CD1c-positive myeloid dendritic cell (primary cell): ENCODE results near the gene WDR5.
A peak's percentile ranks its signal among the peaks of the same experiment; 100 is the strongest.

Source experiments
- DNase-seq: peaks from one replicate; pipeline ENCODE4 v3.0.0-alpha.2; 2016; ENCODE audit errors: extremely low spot score

The WDR5 gene

DNA sequence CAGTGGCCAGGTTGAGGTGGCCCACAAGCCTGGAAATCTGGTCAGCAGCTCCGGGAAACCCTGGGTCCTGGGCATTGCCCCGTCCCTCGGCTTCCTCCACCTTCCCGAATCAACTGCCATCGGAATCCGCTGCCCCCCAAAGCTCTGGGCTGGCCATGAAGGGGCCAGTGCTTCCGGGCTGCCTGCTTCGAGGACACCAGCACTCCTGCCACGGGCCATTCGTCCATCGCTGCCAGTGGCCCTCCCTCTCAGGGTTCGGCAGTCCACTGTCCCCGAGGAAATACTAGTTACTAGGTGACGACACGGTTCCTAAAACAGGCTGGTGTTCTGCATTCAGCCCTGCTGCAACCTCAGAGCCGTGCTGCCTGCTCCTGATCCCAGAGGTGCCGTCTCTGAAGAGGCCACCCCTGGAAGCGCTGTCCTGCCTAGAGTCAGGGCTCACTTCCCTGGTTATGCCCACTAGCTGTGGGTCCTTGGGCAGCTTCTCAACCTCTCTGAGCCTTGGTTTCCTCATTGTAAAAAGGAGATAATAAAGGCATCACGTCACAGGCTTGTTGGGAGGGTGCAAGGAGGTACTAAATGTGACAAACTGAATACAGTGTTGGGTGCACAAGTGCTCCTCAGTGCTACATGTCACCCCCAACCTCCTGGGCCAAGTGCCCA is 3.5 kb upstream of the WDR5 start:
- no peak for DNase-seq

DNA sequence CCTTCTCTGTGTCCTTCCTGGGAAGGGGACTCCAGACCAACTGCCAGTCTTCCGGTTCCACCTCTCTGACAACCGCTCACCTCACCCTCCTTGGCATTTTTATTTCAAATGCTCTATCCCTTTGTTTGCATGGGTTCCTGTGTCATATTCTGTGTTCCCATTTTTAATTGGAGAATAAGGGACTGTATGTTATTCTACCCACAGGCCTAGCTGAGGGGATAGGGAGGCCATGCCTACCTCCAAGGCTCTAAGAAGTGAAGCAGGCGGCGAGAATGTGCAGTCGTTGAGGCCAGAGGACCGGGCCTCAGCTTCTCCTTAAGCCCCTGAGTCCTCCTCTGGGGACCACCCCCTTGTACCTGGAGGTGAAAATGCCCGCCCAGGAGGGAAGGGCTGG is 936 bp upstream of the WDR5 start:
- no peak for DNase-seq

DNA sequence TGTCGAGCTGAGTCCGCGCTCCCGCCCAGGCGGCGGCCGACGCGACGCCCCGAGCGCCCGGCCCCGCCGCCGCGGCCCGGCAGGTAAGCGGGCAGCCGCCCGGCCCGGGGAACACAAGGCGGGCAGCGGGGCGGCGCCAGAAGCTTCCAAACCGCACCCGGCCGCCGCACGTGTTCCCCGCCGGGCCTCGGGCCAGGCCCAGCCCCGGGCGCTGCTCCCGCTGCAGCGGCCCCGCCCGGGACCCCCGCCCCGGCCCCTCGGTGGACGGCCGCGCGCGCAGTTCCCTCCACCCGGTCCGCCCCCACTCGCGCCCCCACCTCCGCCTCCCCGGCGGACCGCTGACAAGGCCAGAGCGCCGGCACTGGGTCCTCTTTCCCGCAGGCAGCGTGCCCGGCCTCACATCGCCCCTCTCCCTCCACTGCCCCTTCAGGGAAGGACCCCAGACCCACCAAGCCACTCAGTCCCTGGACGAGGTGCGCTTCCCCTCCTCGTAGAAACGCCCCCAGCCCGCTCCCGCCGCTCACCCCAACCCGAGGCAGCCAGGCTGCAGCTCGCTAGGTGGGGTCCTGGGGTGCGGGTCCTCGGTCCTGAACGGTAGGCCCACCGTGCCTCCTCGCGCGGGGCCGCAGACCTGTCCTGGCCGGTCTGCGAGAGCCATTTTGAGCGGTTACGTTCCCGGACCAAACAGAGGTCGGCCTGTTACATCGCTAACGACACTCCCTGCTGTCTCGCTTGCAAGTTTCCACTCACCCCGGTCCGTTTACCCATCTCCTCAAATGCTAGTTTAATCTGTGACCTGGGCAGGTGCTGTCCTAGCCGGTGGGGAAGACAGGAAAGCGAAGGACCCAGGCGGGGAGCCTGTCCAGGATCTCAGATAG is 475 bp downstream of the WDR5 start:
- no peak for DNase-seq

DNA sequence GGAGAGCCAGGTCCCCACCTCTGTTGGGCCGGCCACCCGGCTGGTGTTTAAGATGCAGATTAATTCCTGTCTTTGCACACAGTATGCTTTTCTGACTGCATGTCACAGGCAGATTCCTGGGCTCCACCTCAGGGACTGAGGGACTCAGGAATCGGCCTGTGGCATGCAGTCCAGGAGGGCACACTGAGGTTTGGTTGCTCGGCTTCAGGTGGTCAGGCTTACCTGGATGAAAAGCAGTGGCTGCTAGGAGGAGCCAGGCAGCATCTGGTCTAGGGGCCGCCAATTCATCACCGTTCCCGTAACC is 1.1 kb downstream of the WDR5 start:
- DNase-seq = no peak

DNA sequence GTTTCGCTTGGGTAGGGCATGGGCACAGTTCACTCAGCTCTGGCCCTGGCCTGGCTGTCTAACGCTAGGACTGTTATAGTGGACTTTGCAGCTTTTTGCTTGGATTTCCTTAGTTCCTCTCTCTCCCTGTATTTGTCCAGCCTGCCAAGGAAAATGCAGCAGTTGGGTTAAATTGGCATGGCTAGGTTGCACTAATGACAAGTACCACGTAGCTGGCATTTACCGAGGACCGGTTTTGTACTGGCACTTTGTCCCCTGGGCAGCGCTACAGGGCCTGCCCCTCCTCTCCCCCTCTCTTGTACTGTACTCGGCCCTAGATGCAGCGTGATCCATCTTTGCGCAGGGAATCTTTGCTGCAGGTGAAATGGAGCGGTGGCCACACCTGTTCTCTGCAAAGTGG is 2.4 kb downstream of the WDR5 start:
- DNase-seq = no peak

DNA sequence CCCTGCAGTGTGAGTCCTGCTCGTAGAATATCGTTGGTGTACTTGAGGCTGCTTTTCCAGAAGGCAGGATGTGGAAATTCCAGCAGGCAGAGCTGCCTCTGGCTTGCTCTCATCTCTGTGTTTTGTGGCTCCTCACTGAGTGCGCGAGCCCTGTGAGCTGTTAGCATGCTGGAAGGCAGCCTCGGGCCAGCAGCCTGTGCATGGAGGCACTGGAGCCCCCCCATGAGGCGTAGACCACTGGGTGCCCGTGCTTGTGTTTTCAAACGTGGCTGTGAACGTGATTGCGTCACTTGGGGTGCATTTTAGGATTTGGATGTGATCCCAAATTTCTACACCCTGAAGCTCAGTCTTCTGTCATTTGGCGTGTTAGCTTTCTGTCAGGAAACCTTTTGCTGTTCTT is 3.2 kb downstream of the WDR5 start:
- no peak for DNase-seq

DNA sequence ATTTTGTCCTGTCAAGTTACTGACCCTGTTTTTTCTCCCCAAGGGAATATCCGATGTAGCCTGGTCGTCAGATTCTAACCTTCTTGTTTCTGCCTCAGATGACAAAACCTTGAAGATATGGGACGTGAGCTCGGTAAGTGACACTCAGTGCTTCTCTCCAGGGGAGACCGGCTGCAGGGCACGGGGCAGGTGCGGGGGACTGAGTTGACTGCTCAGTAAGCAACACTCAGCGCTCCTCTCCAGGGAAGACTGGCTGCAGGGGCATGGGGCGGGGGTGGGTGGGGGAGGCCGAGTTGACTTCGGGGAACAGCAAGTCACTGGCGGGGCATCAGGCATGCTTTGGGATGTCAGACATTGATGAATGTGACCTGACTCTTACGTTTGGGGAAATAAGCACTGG is 6.0 kb downstream of the WDR5 start:
- DNase-seq = no peak

DNA sequence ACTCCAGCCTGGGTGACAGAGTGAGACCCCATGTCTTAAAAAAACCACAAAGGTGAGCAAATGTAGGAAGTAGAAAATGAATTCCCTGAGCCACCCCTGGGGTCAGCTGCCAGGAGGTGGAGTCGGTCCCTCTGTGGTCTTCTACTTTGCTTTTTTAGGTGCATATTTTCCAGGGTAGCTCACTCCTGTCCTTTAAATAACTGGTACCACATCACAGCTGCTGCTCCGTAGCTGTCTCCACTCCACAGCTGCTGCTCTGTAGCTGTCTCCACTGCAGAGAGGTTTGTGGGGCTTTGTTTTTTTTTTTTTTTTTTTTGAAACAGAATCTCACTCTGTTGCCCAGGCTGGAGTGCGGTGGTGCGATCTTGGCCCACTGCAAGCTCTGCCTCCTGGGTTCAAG is 8.9 kb downstream of the WDR5 start:
- DNase-seq = no peak

DNA sequence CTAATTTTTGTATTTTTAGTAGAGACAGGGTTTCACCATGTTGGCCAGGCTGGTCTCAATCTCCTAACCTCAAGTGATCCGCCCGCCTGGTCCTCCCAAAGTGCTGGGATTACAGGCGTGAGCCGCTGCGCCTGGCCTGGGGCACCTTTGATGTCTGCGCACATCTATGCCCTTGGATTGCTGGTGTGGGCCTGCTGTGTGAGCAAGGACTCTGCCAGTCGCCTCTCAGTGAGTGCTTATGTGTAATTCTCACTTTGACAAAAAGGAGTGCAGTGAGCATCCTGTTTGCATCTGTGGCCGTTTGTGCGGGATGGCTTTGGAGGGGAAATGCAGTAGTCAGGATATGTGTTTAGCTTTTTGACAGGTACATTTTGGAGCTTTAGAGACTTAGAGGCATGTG is 9.4 kb downstream of the WDR5 start:
- DNase-seq = no peak

DNA sequence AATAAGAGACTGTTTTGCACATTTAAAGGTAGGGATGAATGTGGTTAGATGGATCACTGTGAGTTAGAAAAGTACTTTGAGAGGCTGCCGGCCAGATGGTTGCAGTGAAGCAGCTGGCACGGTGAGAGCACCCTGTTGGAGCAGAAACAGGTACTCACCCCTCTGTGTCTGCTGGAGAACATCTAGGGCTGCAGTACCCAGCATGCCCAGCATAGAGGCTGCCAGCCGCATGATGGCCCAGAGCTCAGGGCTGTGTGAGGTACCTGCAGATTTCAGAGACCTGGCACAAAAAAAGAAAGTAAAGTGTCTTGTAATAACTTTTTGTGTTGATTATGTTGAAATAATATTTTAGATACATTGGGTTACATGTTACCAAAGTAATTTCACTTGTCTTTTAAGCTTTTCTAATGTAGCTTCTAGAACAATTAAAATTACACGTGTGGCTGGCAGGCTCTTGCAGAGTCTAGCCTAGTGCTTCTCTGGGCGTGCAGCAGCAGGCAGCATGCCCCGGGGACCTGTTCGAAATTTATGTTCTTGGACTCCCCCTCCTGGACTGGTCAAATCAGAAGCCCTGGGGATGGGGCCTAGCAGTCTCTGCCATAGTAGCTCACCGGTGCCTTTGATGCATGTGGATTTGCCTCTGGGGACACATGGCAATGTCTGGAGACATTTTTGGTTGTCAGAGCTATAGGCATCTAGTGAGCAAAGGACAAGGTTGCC is 11.1 kb downstream of the WDR5 start:
- DNase-seq = no peak

DNA sequence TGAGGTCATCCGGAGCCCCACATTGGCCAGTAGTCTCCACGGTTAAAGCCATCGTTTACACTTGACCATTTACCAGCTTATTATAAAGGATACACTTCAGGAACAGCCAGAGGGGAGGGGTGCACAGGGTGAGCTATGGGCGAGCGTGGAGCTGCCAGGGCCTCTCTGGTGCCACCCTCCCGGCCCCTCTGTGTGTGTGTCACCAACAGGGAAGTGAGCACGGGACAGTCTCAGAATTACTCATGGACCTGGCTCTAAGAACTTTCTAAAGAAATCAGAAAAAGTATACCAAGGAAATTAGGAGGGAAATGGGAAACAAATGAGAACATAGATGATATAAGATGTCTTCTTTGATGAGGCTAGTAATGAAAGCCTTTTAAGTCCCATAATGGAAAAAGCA is 13.5 kb downstream of the WDR5 start:
- DNase-seq = peak; percentile 80

DNA sequence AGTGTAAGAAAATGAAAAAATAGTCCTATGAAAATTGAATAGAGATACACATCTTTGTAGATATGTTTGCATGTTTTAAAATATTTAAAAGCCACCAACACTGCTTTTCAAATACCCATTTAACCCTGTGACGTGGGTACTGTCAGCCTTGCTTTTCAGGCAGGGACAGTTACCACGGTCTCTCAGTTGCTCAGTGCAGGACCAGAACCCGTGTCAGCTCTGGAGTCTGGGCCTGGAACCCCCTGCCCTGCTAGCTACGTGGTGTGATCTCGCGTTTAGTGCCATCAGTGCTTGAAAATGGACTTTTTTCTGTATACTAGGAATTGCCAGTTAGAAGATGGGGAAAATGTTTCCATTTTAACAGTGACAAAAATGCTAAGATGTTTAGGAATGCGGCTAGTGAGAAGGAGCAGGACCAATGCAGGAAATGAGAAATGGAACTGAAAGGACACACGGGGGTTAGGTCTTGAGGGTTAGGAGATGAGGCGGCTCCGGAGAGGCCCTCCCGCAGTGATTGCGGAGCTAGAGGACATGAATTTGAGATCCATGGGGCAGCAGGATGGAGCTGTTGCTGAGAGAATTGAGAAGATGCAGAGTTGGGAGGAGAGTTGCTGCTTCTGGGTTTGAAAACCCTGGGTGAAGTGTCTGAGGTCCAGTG is 14.8 kb downstream of the WDR5 start:
- peak; percentile 38 for DNase-seq

DNA sequence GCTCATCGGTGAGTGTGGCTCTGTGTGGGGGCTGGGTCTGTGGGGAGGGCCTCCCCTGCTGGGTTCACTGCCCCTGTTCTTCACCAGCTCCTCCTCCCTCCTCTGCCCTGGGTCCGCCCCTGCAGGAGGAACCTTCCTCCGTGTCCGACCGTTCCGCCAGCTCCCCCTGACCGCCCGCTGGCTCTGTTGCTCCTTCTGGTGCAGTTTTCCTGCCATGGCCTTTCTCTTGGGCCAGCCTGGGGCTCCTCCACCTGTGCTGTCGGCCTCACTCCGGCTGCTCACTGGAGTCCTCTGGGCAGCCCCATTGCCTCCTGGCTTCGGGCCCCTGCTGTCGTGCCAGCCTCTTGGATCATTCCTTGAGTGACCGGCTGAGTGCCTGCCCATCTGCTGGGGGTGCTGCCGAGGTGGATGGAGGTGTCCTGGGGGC is 16.2 kb downstream of the WDR5 start:
- no peak for DNase-seq

DNA sequence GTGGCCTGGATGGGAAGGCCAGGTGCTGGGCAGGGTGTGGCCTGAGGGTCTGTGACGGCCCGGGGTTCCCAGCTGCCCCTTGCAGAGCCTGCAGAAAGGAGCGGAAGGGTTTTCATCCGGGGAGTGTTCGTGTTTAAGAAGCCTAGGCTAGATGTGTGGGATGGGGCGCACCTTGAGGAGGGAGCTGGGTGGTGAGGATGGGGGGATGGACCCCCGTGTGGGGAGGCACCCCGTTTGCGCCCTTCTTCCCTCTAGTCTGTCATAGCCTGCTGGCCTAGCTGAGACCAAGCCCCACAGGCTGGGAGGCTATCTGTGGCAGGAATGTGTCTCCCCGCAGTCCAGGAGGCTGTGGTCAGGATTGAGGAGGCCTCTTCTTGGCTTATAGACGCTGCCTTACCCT is 16.6 kb downstream of the WDR5 start:
- DNase-seq = no peak

DNA sequence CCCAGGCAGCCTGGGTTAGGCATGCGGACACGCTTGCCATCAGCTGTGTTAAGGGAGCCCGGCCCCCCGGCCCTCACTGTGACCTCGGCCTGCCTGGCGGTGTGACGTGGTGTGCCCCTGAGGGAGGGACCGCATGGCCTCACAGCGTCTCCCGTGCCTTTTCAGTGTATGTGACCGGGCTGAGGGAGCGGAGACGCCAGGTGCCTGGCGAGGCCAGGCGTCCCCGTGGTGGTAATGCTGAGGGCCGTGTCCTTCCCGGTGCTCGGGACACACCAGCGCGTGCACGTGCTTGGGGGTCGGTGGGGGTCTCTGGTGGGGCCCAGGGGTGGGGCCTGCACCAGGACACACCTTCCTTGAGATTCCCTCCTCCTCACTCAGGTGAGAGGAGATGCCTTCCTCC is 17.6 kb downstream of the WDR5 start:
- DNase-seq = no peak

DNA sequence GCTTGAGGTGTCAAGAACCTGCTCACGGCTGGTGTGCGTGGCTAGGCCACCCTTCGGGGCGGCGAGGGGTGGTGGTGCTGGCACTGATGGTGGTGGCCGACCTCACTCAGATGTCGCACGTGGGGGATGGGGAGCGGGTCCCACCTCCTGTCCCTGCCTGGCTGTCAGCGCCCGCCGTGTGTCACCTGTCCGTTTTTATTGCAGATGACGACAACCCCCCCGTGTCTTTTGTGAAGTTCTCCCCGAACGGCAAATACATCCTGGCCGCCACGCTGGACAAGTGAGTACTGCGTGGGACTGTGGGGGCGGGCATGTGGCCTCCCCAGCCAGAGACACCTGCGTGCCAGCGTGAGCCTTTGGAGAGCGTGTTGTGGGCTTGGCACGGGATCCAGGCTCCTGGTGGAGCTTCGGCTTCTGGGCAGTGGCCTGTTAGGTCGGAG is 18.4 kb downstream of the WDR5 start:
- DNase-seq = no peak

DNA sequence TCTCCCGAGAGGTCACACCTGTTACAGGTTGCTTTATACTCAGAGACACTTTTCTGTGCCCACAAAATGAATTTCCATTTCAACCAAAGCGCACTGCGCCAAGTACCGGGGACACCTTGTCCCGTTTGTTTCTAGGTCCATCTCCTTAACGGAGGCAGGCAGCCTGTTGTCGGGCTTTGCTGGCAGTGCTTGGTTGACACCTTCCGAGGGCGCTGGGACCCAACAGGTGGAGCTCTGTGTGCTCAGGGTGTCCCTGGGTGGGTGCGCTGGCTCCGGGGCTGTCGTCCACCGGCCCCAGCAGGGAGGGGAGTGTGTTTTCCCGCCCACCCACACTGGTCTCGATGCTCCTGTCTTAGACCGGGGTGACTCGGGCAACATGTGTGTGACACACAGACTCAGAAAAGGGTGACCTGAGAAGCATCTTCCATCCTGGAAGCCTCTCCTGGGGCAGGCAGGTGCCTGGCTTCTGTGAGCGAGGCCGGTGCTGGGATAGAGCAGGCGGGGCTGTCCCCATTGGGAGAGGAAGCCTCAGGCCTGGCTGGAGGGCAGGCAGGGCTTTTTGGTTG is 20.0 kb downstream of the WDR5 start:
- no peak for DNase-seq

DNA sequence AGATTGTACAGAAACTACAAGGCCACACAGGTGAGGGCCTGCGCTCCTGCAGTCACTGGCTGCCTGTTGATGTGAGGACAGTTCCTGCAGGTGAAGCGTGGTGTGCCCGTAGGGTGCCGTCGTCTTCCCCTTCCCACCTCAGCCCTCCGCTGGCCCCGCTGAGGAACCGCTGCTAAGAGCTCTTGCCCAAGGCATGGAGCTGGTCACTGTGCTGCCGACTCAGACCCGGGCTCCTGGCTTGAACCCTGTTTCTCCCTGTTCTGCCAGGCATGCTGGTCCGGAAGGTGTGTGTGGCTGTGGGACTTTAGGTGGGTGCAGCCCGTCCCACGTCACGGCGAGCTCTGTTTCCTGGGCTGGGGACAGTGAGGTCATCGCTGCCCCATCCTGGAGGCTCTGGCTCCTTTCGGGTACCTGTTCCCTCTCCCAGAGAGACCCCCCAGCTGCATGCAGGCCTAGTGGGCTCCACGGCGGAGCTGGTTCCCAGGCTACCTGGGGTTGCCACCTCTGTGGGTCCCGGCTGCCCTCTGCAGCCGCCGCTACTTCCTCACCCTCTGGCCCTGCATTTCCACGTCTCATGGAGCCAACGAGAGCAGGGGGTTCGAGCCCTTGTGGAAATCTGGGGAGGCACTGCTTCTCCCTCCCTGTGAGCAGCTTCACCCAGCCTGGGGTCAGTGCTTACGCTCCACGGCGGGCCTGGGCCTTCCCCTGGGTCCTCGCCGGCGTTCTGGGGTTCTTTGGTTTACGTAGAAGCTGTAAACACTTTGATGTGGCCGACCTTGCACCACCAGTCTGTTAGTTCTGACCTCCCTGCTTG is 20.9 kb downstream of the WDR5 start:
- no peak for DNase-seq

DNA sequence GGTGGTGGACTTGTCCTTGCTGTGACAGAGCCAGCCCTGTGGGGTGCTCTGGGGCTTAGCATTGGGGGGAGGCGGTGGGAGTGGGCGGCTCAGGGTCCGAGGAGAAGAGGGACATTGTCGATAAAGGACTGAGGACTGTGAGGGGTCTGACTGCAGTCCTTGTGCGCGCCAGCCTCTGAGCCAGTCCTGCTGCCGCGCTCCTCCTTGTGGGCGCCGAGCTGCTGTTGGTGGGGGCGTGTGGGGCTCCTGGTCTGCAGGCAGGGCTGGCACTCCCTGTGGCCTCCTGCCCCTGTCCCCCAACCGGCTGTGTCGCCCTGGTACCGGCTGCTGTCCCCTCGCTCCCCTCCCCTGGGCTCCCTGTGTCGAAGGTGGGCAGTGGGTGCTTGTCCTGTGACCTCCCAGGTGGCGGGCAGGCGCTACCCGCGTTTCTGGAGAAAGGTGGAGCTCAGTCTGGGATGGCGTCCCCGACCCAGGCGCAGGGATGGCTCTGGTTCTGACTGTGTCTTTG is 21.6 kb downstream of the WDR5 start:
- DNase-seq = no peak

DNA sequence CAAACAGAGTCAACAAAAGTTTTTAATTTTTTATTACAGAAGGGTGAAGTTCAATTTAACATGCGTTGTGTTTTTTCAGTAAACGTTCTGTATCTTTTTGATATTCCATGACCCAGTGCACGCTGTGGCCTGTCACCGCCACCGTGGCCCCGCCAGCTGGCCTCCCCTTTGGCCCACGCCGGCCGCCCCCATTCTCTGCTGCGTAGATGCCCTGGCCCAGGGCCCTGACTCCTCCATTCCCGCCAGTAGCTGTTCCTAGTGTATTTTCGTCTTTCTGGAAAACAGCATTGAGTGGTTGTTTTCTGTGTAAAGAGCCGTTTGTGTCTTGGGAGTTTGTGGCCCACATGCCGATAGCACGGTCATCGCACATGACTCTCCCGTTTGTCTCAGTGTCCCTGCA is 22.4 kb downstream of the WDR5 start:
- DNase-seq = no peak
